HPDE6-E6E7 (cell line): ENCODE measurements around the gene NEGR1.

Experiments used
- DNase-seq: peaks from one replicate; pipeline ENCODE4 v3.0.0; 2011; ENCODE audit warnings: missing footprints; ENCODE audit errors: extremely low spot score

The NEGR1 gene

DNA sequence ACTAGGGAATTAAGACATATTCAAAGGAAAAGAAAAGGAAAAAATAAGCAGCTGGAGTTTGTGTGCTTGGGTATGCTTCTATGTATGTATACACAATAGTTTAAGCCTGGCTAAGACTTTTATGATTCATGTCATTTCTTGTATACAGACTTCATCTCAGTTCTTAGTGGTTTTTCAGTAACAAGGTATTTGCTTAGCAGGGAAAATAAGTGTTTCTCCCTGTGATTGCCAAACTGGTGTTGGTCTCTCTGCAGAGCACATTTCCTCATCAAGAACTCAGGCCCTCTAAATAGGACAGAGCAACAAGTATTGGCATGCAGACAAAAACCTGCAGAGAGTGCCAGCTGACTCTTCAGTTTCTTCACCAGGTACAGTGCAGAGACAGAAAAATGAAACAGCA lies 717.1 kb downstream of the NEGR1 start:
- peak; percentile 10 for DNase-seq

DNA sequence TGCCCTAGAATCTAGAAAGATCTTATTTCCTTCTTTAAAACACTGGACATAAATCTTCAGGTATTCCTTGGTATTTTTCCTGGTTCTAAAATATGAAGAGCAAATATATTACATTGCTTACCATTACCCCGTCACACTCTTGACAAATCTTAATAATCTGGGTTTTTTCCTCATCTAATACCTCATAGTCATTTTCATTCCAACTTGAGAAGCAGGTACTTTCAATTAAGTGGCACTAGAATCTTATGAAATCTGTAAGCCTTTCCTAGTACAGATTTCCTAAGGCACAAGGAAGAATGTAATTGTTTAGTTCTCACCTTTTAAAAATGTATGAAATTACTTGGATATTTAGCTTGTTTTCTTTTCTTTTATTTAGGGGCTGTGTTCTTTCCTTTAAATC lies 720.0 kb downstream of the NEGR1 start:
- no peak for DNase-seq

DNA sequence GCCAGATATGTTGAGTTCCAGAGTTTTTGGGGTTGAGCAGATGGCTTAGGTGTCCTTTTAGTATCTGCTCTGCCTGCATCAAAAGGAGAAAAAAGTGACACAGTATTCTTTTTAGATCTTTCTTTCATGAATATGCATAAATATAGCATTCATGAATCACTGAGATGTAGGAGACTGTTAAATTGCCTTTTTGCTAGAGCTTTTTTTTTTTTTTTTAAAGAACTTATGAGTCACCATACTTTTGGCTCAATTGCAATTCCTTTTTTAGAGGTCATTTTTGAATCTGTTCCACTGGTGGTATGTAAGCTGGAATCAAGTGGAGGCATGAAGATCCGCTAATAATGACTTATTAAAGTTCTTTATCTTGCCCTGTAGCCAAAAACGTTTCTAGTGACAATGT lies 720.6 kb downstream of the NEGR1 start:
- no peak for DNase-seq

DNA sequence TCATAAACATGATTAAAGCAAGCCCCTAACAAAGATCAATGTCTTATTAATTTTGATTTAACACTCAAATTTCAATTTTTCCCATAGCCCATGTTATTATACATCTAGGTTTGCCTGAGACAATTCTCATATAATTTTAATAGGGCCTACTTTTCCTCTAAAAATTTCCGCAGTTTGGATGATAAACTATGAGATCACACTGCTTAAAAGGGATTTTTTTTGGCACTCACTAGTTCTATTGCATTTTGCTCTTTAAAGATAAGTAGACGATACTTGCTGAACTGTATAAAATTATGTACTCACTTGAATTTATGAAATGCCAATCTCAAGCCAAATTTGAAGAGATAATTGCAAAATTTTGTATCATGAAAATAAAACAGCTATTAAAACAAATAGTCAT lies 721.1 kb downstream of the NEGR1 start:
- no peak for DNase-seq

DNA sequence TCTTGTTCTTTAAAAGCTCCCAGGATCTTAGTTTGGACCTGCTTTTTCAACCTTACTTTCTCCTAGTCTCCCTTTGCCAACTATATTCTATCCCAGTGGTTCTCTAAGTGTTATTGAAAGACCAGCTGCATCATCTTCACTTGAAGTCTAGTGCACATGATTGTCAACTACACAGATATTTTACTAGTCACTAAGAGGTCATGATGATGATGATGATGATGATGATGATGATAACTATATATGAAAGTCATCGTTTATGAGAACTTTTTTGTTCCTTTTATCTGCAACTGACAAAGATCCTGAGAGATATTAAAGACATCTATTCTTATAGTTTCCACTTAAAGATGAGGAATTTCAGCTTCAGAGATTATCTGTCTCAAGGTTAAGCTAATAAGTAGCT lies 722.5 kb downstream of the NEGR1 start:
- DNase-seq: no peak

DNA sequence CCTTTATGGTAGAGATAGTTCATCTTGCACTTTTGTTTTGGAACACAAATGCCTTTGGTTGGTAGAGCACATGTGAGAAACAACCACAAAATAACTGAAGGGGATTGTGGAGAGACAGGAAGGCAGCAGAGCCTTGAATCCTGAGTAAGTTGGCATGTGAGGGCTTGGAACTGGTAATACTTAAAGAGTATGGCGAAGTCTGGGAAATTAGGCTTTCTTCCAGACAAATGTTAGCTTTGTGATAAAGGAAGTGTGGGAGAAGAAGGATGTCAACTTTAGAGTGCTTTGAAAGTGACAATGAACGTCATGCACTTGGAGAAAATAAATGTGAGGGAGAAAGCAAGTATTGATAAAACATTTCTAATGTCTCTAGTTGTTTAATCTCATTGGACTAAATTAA lies 725.2 kb downstream of the NEGR1 start:
- no peak for DNase-seq

DNA sequence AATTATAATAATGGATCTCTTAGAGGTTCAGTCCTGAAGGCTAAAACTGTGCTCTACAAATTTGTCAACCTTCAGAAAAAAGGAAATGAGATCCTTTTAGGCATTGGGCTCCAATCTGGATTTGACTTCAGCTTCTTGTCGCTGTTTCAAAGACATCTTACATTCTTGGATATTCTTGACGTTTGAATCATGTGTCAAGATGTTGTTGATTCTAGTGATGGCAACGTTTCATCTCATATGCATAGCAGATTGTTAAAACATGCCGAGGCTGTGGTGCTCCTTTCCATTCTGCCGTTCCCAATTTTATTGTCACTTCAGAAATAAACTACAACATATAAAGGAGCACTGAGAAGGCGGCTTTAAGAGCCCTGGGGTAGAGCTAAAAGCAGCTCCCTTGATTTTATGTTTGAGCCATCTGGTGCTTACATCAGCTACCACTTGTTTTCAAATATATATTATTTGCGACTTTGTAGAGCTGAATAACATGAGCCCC lies 733.9 kb downstream of the NEGR1 start:
- DNase-seq: no peak

DNA sequence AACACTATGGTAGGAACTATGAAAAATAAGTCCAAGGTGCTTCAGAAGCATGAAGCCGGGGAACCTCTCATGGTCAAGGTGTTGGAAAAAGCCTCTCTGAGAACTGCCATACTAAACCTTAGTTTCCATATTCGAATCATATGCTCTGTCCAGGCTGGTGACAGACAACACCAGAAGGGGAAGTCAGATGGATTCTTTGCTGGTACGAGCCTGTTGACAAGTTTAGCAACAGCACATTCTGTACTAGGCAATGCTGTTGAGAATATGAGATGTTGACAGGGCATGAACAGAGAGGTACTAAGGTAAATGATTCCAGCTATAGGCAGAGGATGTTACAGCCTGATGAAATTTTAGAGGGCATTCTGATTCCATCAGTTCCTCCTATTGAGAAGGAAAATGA lies 740.2 kb downstream of the NEGR1 start:
- no peak for DNase-seq

DNA sequence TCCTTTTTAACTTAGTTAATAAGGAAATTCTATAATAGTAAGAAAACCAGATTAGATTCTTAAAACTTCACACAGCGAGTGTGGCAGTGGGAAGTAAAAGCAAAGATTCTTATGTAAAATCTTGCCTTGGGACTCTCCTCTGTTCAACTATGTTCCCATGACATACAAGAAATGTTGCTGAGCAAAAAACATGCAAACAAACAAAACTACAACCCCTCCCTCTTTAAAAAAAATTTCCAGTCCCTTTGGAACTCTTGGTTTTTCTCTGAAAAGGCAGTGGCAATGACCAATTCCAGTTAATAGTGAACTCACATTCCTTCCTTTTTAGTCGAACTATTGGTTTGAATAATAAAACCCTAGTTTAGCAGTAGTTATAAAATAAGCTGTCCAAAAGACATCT lies 748.4 kb downstream of the NEGR1 start:
- no peak for DNase-seq

DNA sequence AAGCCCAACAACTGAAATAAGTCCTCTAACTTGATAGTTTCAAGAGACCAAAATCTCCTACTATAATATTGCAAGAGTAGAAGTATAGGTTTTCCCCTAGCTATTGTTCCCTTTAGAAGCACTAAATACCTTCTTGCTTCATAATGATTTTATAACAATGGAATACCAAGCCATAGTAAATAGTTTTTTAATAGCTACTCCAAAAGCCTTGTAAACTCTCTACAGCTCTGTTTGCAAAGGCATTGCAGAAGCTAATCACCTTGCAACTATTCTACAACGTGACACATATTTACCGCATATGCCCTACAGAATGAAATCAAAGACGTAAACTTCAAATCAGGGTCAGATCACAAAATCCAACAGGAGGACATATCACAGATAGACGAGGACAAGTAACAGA lies 750.0 kb downstream of the NEGR1 start:
- DNase-seq: no peak

DNA sequence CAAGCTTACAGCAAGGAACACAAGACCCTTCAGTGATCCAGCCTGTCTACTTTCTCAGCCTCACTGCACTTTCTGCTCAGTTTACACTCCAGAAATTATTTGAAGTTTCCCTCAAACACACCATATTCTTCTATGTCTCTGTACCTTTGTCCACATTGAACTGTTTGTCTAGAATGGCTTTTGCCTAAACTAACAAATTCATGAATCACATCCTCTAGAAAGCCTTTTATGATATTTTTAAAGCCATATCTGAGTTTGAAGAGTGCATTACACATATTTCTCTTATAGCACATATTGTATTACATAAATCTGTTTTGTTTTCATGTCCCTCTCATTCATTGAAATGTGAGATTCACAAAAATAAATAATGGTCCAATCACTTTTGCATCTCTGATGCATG lies 755.5 kb downstream of the NEGR1 start:
- DNase-seq: no peak

DNA sequence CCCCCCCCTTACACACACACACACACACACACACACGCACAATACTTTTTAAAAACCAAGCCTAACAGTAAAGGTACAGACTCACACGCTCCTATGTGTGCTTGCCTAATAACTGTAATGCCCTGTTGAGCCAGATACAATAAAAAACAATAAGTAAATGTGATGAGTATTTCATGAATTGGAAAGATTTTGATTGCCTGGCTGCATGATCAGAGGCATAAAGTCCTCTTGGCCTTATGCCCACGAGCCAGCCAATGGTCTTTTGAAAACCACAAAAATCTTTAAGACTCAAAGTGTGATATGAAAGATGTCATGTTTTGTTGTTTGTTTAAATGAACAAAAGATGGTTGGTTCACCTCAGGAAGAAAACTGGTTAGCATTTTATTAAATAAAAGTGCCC lies 759.6 kb downstream of the NEGR1 start:
- DNase-seq: no peak

DNA sequence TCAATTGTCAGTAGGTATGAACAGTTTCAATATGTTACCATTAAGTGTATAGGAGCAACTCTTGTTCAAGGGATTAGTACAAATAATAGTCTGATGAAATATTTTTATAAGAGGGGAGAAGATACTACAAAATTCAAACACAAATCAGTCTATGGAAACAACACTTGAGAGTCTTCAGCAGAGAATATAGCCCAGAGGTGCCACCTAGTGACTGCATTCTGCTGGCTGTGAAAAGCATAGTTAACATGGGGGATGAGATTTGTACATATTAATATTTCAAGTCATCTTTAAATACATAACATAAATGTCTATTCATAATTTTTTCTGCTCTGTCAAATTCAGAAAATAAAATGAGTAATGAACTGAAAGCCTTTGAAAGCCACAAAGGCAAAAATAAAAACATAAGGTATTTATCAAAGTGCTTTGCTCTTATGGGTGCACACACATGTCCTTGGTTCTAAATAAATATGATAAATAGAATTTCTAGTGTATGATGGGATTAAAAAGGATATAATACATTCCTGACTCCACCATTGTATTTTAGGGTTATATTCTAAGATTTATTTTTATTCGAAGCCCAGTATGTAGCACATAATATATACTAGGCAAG lies 760.6 kb downstream of the NEGR1 start:
- peak; percentile 25 for DNase-seq

DNA sequence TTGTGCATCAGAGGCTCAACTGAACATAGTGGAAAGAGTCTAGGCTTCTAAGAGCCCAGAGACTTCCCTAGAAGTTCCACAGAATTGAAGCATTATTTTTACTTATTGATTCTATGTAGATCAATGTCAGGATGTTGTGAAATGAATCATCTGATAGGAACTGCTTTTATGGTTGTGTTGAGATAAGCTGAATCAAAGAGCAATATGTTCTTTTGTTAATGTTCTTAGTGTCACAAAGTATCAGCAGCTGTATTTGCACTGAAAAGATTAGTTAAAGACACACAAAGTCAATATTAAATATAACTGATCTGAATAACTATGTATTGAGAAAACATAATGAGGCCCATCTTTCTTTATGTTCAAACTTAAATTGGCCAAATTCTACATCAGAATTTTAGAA lies 770.8 kb downstream of the NEGR1 start:
- no peak for DNase-seq

DNA sequence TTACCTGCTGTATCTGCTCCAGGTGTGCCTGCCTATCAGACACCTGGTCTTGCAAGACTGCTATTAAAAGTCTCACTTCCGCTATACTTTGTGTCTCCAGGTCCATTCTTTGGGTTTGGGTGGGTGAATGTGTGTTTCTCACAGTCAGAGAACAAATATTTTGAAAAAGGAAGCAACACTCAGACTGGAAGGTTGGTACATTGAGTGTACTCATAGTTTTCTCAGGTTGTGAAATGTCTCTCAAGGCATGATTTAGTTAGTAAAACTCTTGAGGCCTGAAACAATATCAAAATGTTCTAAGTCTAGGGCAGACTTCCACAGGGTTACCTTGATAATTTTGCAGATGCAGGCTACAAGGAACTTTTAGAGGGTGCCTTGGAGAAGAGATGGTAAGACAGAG lies 771.6 kb downstream of the NEGR1 start:
- no peak for DNase-seq

DNA sequence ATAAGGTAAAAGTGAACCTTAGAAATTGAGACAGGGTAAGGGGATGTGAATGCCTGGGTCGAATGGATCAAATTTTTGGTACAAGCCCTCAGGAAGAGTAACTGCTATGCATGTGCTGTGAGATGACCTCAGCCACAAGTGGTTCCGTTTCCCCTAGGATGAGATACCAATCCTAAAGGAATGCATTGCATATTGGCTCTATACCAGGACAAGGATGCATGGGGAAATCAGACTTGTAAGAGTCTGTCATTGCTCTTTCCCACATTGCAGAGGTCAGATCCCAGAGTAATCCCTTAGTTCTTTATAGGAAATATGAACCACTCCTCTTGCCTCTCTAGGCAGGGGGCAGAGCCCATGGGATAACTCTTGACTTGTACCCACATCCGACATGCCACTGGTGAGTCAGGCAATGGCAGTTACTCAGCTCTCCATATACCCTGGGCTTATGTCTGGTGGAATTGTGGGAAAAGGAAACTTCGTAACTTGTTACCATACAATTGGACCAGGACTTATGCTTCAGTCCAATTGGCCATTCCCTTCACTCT lies 773.2 kb downstream of the NEGR1 start:
- DNase-seq: no peak

DNA sequence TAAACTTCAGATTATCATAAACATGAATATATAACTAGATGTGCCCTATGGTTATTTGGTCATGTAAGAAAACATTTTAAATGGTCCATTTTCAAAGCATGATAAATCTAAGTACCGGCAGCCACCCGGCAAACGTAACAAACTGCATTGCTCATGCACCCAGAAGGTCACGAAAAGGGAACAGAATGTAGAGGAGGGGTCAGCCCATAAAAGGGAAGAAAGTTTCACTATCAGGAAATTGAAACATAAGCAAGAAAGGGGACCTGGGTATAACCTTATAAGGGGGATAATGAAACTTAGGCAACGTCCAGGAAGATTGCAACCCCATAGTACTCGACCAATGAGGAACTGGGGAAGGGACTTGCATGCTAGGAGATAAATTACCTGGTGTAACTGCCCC lies 780.3 kb downstream of the NEGR1 start:
- no peak for DNase-seq

DNA sequence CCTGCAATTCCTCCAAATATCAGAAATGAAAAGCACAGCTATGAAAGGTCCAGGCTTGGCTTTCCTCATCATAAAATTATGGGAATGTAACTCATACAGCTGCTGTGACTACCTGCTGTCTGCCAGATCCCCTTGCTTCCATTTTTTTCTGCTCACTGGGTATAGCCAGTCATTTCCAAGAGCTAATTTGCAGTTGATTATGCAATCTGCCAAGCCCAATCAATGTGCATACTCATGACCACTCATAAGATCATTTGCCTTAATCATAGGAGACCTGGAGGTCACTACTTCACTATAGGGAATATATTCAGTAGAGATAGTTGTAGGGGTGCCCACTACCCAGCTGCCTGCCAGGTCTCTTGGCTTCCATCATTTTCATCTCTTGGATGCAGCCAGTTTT lies 783.8 kb downstream of the NEGR1 start:
- no peak for DNase-seq

DNA sequence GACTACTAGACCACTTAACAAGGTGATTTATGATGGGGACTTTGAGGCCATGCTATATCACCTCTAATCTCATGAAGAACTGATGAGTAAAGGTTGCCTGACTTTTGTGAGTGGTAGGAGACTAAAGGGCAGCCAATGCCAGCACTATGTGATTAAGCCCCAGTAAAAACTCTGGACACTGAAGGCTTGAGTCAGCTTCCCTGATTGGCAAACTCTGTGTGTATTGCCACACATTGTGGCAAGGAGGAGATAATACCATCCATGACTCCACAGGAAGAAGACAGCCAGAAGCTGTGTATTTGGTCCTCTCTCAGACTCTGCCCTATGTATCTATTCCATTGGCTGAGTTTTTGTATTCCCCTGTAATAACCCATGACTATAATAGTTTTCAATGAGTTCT lies 788.2 kb downstream of the NEGR1 start:
- no peak for DNase-seq

DNA sequence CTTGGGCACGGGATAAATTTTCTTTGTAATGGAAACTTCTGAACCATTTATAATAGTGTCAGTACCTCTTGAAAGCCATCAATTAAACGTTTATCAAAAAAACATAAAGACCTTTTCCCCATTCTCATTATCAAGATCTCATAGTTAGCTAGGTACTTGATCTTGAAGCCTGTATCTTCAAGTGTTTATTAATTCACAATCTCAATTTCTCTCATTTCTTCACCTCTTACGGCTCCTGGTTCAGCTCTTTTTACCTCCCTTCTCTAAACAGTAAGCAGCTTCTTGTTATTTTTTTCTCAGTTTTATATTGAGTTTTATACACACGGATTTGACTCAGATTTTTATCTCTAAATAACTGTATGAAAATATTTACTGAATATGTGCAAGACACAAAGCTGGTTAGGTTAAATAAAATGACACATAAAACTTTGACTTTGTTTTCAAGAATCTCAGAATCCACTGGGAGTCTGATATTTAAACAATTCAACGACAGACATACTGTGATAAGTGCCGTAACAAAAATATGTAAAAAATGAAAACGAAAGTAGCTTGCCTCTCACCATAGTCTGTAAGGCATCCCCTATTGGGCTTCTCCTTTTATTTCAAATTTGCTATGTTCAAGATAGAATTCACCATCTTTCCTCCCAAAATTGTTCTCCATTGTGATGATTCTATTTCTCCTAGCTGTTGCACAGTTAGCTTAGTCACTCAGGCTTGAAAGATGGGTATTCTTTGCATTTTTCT lies 789.9 kb downstream of the NEGR1 start:
- no peak for DNase-seq

DNA sequence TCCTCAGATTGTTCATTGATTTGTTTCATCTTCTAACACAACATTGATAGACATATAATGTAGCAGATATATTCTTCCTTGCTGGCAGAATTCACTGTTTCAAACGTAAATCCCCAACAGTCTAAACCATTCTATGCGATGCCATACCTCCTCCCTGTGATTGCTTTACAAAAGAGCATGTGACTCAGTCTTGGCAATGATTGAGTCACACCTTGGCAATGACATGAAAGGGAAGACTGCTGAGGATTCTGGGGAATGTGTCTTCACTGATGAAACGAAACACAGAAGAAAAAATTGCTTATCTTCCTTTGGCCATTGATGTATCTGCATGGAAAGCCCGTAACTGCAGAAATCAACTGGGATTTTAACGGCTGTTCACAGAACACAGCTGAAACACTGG lies 791.9 kb downstream of the NEGR1 start:
- peak; percentile 23 for DNase-seq

DNA sequence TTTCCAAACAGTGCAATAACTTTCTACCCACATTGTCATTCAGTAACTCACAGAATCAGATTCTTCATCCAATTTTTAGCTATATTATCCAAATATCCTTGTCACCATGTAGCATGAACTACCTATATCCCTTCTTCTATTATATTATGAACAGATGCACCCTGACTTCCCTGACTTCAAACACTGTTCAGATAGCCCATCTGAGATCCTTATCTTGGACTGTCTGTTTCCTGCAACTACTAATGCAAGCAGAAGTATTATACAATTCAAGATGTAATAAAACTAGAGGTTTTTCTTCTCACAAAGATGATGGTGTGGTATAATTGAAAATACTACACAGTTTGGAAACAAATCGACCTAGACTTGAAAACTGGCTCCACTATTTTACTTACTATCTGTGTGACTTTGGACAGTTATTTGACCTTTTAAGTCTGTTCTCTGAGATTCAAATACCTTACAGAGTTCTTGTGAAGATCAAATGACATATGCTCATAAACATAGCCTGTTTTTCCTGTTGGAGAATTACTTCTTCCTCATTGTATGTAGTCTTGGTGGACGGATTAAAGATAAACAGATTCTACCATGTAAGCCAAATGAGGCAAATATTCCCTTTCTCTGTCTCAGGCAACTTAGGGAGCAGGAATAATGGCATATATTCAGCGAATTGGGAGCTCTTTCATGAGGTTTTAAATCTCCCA lies 793.6 kb downstream of the NEGR1 start:
- no peak for DNase-seq

DNA sequence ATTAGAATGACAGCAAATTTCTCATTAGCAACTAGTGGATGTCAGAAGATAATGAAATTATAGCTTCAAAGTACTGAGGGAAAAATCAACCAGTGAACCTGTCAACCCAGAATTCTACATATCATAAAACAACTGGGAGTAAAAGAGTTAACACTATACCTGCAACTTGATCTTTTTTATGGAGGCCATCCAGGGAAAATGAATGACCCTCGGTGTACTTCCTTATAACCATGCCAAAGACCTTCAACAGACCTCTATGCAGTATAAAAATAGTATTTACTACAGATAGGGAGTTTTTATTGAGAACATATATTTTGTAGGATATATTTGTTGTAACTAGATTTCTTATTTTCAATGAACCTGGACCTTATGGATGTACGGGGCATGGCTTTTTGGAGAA lies 809.0 kb downstream of the NEGR1 start:
- DNase-seq: no peak
